ENCODE results near the gene HNRNPLL.
"Not testable (repeated sequence)": the region's sequence is repeated elsewhere in the genome, so short reads cannot be mapped to it uniquely, and the experiment has no call there.

The HNRNPLL gene

DNA sequence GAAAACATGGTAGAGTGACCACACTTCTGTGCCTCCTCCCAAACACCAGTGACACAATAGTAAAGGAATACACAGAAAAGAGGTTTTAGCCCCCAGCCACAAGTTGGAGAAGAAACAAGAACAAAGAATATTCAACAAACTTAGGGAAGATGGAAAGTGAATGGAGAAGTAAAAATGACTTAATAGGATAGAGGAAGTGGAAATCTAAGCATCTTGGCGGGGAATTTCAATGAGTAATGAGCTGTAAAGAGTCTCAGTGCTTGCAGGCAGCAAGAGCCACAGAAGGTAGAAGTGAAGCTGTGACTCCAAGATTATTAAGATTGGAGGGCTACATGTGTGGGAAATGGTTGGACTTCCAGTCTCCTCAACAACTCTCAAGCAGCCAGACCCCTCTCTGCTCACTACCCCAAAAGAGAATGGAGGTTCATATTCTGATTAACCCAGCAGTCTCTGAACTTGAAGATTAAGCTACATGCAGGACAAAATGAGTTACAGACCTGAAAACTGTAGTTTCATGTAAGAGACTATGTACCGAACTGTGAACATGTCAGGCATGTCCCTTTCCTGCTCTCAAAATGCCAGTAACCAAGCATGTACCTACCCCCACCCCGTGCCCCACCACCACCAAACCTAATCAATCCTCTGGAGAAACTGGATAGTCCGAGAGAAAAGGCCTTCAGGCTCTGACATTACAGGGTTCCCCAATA lies 16.9 kb upstream of the HNRNPLL start:
- DNase-seq (ENCODE audit: low read depth), result no peak

DNA sequence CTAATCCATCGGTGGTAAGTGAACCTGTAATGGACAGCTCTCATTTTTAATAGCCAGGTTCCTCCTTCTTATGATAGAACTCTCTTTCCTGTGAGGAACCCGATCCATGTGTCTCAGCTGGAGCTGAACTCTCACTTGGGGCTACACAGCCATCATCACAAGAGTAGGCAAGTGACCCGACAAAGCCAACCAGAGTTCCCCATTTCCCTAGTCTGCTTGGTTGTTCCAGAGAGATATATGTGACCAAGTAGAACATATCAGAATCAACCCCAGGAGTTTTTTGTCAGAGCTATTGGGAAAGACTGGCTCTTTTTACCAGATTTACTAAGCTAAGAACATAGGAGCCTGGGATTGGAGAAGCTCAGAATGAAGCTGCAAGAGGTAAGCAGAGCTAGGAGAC lies 14.6 kb upstream of the HNRNPLL start:
- DNase-seq (ENCODE audit: low read depth), result no peak

DNA sequence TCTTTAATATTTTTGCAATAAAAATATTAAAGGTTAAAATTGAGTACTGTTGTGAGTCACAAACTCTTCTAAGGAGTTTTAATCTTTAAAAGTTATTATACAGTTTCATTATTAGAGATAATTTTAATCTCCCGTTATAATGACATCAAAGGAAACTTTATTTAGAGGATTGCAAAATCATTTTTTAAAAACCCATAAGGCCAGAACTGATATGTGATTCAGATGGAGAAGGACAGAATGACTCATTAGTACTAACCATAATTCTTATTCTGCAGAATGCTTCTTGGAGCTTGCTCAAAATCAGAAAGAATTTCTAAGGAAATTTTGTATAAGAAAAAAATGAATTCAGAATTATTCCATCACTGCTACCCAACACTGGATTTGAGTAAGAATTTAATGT lies 12.5 kb upstream of the HNRNPLL start:
- no peak for DNase-seq (ENCODE audit: low read depth)

DNA sequence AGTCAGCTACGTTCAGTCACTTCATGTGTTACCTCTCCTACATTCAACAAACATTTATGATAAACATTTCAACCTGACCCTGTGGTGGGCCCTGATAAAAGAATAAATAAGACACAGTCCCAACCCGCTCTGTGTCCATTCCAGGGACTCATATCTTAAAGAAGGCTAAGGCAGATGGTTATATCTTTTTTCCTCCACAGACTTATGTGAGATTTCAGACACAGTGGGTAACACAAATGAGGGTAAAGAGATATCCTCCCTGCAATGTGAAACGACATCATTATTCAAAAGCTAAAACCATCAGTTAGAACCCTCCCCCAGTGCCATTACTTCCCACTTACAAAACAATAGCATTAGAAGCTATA lies 11.1 kb upstream of the HNRNPLL start:
- no peak for DNase-seq (ENCODE audit: low read depth)

DNA sequence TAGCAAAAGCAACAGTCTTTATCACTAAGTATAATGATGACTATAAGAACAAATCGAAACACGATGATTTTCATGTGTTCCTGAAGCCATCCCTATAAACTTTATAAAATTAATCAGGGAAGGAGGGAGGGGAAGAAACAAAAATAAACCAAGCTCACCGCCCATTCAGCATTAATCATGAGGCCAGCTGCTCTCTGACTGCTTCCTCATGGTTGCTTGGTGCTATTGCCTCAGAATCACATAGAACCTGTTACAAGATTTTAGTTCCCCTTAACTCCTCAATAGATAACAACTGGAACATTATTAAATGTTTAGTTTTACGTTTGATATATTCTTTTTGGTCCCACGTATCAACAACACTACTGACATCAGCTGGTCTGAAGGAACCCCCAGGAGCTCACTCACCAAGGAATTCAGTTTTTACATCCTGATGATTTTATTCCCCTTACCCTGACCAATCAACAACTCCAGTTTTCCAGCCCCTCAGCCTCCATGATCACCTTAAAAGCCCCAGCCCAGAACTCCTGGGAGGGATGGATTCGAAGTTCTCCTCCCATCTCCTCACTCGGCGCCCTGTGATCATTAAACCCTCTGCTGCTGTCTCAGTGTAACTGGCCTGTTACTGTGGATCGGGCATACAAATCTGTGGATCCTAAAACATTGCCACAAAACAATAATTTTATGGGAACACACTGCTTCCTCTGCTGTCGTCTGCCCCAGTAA lies 10.6 kb upstream of the HNRNPLL start:
- no peak for DNase-seq (ENCODE audit: low read depth)

DNA sequence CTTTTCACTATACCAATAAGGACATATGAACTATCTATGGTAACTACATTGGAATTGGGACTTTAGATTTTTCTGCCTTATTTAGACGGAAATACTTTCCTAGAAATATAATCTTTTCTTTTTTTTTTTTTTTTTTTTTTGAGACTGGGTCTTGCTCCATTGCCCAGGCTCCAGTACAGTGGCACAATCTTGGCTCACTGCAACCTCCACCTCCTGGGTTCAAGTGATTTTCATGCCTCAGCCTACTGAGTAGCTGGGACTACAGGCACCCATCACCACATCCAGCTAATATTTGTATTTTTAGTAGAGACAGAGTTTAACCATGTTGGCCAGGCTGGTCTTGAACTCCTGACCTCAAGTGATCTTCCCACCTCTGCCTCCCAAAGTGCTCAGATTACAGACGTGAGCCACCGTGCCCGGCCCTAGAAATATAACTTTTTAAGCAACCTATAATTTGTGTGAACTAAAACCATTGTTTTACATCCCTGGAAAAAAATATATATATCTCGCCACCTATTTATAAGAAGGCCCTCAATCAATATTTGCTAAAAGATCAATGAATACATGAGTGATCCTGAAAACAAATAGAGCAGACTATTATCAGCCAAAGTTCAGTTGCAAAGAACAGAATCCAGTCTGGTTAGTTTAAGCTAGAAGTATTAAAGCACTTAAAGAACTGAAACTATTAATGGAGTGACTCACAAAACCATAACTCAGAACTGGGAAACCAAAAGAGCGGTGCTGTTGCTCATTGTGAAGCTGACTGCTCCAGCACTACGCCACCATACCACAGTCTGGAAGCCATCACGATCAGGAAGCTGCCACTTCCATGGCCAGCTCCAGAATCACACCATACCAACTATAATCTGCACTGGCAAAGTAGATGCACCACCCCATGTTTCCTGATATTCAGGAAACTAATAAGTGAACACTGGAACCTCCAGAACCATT lies 8.4 kb upstream of the HNRNPLL start:
- DNase-seq (ENCODE audit: low read depth), result peak; percentile 12

DNA sequence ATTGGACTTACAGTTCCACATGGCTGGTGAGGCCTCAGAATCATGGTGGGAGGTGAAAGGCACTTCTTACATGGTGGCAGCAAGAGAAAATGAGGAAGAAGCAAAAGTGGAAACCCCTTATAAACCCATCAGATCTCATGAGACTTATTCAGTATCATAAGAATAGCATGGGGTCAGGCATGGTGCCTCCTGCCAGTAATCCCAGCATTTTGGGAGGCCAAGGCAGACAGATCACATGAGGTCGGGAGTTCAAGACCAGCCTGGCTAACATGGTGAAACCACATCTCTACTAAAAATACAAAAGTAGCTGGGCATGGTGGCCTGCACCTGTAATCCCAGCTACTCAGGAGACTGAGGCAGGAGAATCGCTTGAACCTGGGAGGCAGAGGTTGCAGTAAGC lies 6.5 kb upstream of the HNRNPLL start:
- not testable (repeated sequence) for DNase-seq (ENCODE audit: low read depth)

DNA sequence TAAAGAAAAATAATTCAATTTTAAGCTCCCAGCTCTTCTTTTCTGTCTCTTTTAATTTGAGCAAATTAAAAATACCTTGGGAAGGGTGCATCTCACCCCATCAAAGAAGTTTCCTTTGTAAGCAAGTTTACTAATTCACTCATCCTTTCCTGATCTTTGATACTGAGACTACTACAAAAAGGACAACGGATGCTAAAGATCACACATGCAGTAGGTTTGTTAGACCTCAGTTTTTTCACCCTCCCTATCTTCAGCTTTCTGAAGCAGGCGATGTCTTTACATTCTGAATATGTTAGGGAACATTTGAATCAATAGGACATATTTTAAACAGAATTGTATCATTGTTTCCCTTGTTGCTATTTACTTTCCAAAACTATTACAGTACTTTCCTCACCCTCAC lies 6.0 kb upstream of the HNRNPLL start:
- no peak for DNase-seq (ENCODE audit: low read depth)

DNA sequence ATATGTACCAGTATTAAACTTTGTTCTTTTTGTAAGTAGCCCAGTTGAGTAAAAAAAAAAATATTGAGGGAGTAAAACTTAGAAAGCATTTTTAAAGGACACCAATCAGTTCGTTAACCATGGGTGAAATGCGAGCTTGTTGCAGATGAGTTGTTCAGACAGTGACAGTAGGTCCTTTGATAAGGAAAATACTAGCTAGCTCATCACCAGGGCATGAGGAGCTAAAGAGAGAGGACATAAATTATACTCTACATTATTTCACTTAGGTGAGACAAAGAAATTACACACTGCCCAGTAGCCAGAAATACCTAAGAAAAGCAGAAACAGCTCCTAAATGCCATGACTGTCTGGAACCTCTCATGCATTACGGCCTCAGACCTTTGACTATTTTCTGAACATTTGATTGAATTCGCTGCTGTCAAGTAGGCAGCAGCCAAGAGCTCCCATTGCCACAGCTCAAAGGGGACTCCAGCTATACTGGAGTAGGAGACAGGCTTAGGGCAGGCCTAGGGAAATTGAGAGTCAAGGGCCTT lies 2.6 kb upstream of the HNRNPLL start:
- no peak for DNase-seq (ENCODE audit: low read depth)

DNA sequence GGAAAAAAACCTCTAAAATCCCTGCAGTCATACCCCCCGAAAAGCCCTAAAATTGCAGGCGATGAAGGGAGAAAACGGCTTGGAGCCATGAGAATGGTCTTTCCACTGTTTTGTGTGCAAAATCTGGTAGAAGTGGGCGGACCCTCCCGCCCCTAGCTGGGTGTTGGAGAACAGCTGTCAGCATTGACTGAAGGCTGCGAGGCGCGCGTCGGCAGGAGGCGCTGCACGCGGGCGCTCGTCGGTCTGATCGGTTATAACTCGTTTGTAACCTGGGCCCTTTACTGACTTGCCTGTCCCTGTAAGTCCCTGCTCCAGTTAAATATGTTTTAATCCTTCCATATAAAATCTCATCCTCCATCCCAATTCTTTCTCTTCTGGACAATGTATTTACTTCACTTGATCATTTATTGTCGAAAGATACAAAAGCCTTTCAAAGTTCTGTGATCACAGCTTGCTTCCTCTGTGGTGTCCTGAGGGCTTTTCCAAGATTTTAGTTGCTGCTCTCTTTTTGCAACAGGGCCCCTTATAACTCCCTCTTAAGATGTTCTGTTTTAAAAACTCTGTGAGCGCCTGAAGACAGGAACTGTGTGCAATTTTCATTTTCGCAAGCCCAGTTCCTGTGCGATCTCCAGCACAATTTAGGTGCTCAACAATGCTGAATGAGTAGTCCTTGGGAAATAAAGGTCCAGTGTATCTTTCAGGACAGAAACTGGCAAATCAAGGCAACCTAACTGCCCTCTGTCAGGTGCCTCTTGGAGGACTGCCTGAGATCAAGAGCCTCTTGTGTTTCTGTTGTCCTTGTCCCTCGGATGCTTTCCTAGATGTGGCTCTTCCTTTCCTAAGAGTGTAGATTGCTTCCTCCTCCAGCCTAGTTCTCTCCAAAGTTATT lies 918 bp upstream of the HNRNPLL start:
- peak; percentile 81 for DNase-seq (ENCODE audit: low read depth)

DNA sequence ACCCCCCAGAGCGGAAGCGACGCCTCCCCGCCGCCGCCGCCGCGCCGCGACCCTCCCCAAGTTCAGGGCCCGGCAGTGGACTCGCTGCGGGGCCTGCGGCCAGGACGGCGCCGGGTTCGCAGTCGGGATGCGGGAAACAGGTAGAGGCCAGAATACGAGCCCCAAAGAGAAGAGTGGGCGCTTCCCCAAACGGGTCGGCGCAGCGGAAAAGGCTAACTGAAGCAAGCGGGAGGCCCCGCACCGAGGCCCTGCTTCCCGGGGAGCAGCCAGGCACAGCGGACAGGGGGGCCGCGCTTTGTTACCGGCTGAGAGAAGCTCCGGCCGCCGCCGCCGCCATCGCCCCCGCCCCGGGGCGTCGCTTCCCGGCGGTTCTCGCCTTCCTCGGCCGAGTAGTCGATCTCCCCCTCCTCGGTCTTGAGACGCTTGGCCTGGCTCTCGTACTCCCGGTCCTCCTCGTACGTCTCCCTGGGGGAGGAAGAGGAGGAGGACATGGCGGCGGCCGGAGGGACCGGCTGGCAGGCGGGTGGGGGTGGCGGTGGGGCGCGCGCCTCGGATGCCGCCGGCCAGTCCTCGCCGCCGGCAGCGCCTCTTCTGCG lies 494 bp downstream of the HNRNPLL start:
- peak; percentile 28 for DNase-seq (ENCODE audit: low read depth)

DNA sequence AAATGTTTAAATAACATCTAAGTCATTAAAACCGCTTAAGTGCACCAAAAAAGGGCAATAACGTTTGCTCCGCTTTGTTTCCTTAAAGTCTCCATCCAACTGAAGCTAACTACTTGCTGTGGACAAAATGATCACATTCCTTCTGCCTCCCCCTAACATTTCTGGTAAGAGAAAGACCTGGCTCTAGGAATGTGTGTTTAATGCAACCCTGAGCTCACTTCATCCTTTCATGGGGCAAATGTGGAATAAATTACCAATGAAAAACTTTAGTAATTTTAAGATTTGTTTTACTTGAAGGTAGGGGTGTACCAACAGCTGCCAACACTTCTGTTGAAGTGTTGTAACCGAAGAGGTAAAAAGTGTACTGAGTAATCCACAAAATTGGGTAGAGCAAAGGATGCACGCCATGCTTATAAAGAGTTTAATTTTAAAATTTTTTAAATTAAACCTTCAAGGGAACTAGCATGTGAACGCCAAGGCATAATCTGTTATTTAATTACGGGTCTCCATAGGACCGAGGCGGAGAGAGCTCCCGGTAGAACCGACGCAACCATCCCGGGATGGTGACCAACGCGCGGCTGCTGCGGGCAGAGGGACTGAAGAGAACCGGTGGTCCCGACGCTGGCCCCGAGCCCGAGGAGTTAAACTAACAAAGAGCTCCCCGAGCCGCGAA lies 1.1 kb downstream of the HNRNPLL start:
- no peak for DNase-seq (ENCODE audit: low read depth)

DNA sequence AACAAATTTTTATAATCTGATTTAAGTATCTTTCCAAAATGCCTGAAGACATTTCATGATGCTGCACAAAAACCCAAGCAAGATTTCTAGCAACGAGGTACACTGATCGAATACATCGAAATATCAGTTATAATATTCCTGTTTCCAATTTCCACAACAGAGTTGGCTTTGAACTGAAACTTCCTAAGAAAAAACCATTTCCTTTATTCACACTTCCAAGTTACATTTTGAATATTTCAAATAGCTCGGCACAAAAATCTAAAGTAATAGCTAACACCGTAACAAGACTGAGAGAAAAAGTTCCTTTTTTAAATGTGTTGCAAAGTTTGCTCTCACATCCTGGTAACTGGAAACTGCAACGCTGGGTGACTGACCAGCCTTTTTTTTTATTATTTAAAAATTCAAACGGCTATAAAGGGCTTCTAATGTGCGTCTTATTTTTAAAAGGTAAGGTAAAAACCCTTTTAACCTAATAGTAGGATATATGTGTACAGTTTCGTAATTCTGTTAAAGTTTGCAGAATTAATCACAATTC lies 1.7 kb downstream of the HNRNPLL start:
- DNase-seq (ENCODE audit: low read depth), result no peak

DNA sequence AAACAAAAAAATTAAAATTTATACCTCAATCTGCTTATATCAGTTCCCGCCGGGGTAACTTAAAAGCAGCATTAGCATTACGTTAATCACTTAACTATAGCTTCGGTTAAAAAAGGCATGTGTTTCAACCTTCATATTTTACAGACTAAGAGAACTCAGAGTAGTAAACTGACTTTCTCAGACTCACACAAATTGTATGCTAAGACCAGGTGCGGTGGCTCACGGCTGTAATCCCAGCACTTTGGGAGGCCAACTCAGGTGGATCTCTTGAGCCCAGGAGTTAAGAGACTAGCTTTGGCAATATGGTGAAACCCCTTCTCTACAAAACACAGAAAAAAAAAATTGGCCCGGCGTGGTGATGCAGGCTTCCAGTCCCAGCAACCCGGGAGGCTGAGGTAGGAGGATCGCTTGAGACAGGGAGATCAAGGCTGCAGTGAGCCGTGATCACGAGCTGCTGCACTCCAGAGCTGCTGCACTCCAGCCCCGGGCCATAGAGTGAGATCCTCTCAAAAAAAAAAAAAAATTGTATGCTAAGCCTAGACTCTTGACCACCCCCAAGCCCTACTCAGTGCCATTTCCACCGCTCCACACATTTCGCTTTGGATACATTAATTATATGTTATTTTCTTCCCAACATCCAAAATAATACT lies 2.4 kb downstream of the HNRNPLL start:
- DNase-seq (ENCODE audit: low read depth), result no peak

DNA sequence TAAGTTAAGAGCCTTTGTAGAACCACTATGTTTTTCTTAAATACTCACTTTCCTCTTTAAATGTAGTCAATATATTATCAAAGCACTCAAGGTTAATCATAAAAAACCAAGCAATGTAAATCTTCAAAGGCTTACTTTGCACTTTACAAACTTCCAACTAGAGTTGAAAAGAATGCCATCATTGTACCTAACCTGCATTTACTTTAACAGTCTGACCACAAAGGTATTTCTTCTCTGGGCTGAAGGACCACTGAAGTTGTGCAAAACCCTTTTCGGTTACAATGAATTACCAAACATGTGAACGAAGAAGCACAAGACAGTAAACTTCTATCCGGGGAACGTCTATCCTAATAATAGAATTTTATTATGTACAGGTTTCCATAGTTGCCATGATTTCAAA lies 3.0 kb downstream of the HNRNPLL start:
- DNase-seq (ENCODE audit: low read depth), result no peak

DNA sequence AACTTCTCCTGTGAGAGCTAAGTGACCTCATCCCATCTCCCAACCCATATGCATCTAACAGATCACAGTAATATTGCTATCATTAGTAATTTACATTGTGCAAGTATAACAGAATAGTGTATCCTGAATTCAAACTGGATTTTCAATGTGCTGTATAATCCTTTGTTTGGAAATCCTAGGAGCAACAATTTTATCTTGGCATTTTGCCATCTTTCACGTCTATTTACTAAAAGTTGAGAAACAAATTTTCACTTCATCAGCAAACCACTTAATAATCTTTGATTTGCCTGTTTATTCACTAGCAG lies 3.8 kb downstream of the HNRNPLL start:
- no peak for DNase-seq (ENCODE audit: low read depth)

DNA sequence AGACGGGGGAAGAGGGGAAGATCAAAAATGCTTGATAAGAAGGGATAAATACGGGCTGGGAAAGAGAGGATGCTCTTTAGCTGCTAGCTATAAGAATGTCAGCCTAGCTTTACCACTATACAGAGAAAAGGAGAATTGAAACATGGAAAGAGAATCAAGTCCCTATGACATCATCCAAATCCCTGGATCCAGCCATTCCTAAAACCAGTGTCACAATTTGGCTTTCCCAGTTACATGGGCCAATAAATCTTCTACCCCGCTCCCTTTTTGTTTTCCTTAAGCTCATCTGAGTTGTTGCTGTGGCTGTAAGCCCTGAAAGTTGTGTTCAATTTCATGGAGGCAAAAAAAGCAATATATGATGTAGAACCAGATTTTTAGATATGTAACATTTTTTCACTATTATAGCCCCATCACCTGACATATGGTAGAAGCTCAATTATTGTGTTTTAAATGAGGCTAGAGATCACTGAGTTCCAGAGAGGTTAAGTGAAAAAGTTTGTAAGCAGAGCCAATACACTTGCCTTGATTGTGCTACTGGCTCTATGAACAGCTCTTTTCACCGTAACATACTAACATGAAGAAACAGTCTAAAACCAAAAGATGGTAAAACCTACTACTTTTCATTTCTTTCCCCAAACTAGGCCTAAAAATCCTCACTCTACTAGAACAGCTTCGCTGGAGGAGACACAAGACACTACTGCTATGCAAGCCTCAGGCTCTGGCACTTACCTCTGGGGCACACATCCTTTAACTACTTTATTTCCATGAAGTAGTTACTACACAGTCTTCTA lies 4.3 kb downstream of the HNRNPLL start:
- no peak for DNase-seq (ENCODE audit: low read depth)

DNA sequence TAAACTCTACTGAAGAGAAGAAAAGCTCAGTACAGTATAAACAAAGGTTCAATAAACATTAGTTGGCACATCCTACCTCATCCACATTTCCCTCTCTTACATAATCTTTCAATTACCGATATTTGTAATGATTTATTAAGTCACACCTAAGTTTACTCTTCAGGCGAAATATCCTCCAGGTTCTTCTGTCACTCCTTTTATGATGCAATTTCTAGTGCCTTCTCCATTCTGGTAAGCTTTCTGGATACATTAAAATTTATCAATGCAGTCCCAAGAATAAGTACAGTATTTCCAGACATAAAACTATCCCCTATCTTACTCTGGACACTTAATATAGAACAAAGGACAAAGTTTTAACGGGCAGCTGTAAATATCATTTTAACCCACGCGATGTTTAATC lies 5.6 kb downstream of the HNRNPLL start:
- DNase-seq (ENCODE audit: low read depth), result no peak

DNA sequence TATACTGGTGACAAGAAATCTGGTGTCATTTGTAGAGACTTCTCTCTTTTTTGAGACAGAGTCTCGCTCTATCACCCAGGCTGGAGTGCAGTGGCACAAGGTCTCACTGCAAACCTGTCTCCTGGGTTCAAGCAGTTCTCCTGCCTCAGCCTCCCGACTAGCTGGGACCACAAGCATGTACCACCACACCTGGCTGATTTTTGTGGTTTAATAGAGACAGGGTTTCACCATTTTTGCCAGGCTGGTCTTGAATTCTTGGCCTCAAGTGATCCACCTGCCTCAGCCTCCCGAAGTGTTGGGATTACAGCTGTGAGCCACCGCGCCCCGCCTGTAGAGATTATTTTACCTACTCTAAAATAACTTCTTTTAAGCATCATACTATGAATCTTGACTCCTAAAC lies 6.5 kb downstream of the HNRNPLL start:
- no peak for DNase-seq (ENCODE audit: low read depth)
